HEK293 (cell line): ENCODE measurements around the gene SIK3.

ENCODE experiments used
- CTCF ChIA-PET: fragments of 350-600 bp; formaldehyde crosslinking; extraction: SDS; loops from one replicate; lab custom pipeline; 2021; ENCODE audit warnings: antibody characterized with exemption; lab: Yijun Ruan, JAX
- POLR2A ChIA-PET: fragments of 300-600 bp; formaldehyde crosslinking; extraction: SDS; loops from one replicate; lab custom pipeline; 2020; ENCODE audit warnings: antibody characterized with exemption, inconsistent platforms; lab: Yijun Ruan, JAX
- H3K27ac ChIP-seq: fragments of 200-500 bp; sonication (Bioruptor generic); 2 replicates; pipeline ENCODE4 v1.5.1; 2014; ENCODE audit warnings: low read depth, low read length, control low read depth, inconsistent platforms; ENCODE audit errors: extremely low read depth
- H3K36me3 ChIP-seq, 2 experiments: fragments of 200-500 bp in 1 of 2; sonication (Bioruptor generic) in 1 of 2; 1 replicate in 1 of 2; 2 replicates in 1 of 2; pipeline ENCODE4 v1.5.1; 2014 to 2017; ENCODE audit warnings: inconsistent platforms in 2 of 2, low read length in 2 of 2; ENCODE audit not compliant: control insufficient read depth in 2 of 2, insufficient read depth in 1 of 2
- H3K4me1 ChIP-seq: fragments of 200-500 bp; sonication (Bioruptor generic); 2 replicates; pipeline ENCODE4 v1.5.1; 2014; ENCODE audit warnings: mild to moderate bottlenecking, low read length, inconsistent platforms; ENCODE audit not compliant: control insufficient read depth, insufficient read depth
- H3K4me3 ChIP-seq: 2 replicates; pipeline ENCODE4 v1.5.1; 2011; ENCODE audit warnings: low read depth, mild to moderate bottlenecking, control low read depth, low read length, moderate library complexity
- H3K9me3 ChIP-seq: fragments of 200-500 bp; sonication (Bioruptor generic); 2 replicates; pipeline ENCODE4 v1.5.1; 2014; ENCODE audit warnings: low read depth, low read length, inconsistent platforms; ENCODE audit not compliant: control insufficient read depth, insufficient read depth
- TRIM28 ChIP-seq: IDR thresholded peaks from 2 replicates; pipeline ENCODE4 v1.6.1; 2011; ENCODE audit warnings: low read length, control low read depth, borderline replicate concordance
- YY2 ChIP-seq: fragments of 450-650 bp; formaldehyde crosslinking; IDR thresholded peaks from 2 replicates; pipeline ENCODE4 v1.5.1; 2016; ENCODE audit warnings: missing biosample characterization, missing genetic modification characterization
- ZBTB21 ChIP-seq: fragments of 450-650 bp; formaldehyde crosslinking; IDR thresholded peaks from 2 replicates; pipeline ENCODE4 v1.5.1; 2017; ENCODE audit warnings: missing biosample characterization, missing genetic modification characterization
- ZFP41 ChIP-seq: fragments of 450-650 bp; formaldehyde crosslinking; IDR thresholded peaks from 2 replicates; pipeline ENCODE4 v1.5.1; 2016; ENCODE audit warnings: missing biosample characterization, missing genetic modification characterization, borderline replicate concordance
- ZNF138 ChIP-seq: fragments of 450-650 bp; formaldehyde crosslinking; IDR thresholded peaks from 2 replicates; pipeline ENCODE4 v1.5.1; 2016; ENCODE audit warnings: missing biosample characterization, missing genetic modification characterization, borderline replicate concordance
- ZNF140 ChIP-seq: fragments of 450-650 bp; formaldehyde crosslinking; IDR thresholded peaks from 2 replicates; pipeline ENCODE4 v1.5.1; 2016; ENCODE audit warnings: missing biosample characterization, missing genetic modification characterization
- ZNF157 ChIP-seq: fragments of 450-650 bp; formaldehyde crosslinking; IDR thresholded peaks from 2 replicates; pipeline ENCODE4 v1.5.1; 2016; ENCODE audit warnings: missing biosample characterization, missing genetic modification characterization
- ZNF221 ChIP-seq: fragments of 450-650 bp; formaldehyde crosslinking; IDR thresholded peaks from 2 replicates; pipeline ENCODE4 v1.5.1; 2017; ENCODE audit warnings: missing biosample characterization, missing genetic modification characterization, borderline replicate concordance
- ZNF223 ChIP-seq: fragments of 450-650 bp; formaldehyde crosslinking; IDR thresholded peaks from 2 replicates; pipeline ENCODE4 v1.5.1; 2016; ENCODE audit warnings: missing biosample characterization, missing genetic modification characterization
- ZNF354C ChIP-seq: fragments of 450-650 bp; formaldehyde crosslinking; IDR thresholded peaks from 2 replicates; pipeline ENCODE4 v1.5.1; 2016; ENCODE audit warnings: missing biosample characterization, missing genetic modification characterization, low read depth, borderline replicate concordance
- ZNF366 ChIP-seq: fragments of 450-650 bp; formaldehyde crosslinking; conservative IDR thresholded peaks from 2 replicates; pipeline ENCODE4 v1.5.1; 2016; ENCODE audit warnings: missing biosample characterization, missing genetic modification characterization
- ZNF394 ChIP-seq: fragments of 450-650 bp; formaldehyde crosslinking; IDR thresholded peaks from 2 replicates; pipeline ENCODE4 v1.5.1; 2016; ENCODE audit warnings: missing biosample characterization, missing genetic modification characterization, mild to moderate bottlenecking, moderate library complexity, borderline replicate concordance
- ZNF423 ChIP-seq: fragments of 450-650 bp; formaldehyde crosslinking; IDR thresholded peaks from 2 replicates; pipeline ENCODE4 v1.5.1; 2016; ENCODE audit warnings: missing biosample characterization, missing genetic modification characterization
- ZNF621 ChIP-seq: fragments of 450-650 bp; formaldehyde crosslinking; IDR thresholded peaks from 2 replicates; pipeline ENCODE4 v1.5.1; 2017; ENCODE audit warnings: missing biosample characterization, missing genetic modification characterization
- ZNF660 ChIP-seq: fragments of 450-650 bp; IDR thresholded peaks from 2 replicates; pipeline ENCODE4 v1.5.1; 2018; ENCODE audit warnings: missing biosample characterization, mild to moderate bottlenecking, missing genetic modification characterization
- ZSCAN16 ChIP-seq: fragments of 450-650 bp; formaldehyde crosslinking; IDR thresholded peaks from 2 replicates; pipeline ENCODE4 v1.5.1; 2016; ENCODE audit warnings: missing biosample characterization, missing genetic modification characterization
- TF ChIP-seq, protein P1 (sequence below): sonication (generic); formaldehyde crosslinking; IDR thresholded peaks from 2 replicates; pipeline ENCODE4 v1.8.1; 2022; ENCODE audit warnings: mild to moderate bottlenecking, moderate library complexity, missing genetic modification reagents
- TF ChIP-seq, protein P2 (sequence below): fragments of 450-650 bp; formaldehyde crosslinking; IDR thresholded peaks from 2 replicates; pipeline ENCODE4 v1.5.1; 2016; ENCODE audit warnings: missing biosample characterization, missing genetic modification characterization
- TF ChIP-seq, protein P3 (sequence below): fragments of 450-650 bp; formaldehyde crosslinking; IDR thresholded peaks from 2 replicates; pipeline ENCODE4 v1.5.1; 2017; ENCODE audit warnings: missing biosample characterization, missing genetic modification characterization
- TF ChIP-seq, protein P4 (sequence below): fragments of 450-650 bp; formaldehyde crosslinking; IDR thresholded peaks from 2 replicates; pipeline ENCODE4 v1.5.1; 2016; ENCODE audit warnings: missing biosample characterization, missing genetic modification characterization, low read depth
- TF ChIP-seq, protein P5 (sequence below): fragments of 450-650 bp; formaldehyde crosslinking; IDR thresholded peaks from 2 replicates; pipeline ENCODE4 v1.5.1; 2016; ENCODE audit warnings: missing biosample characterization, missing genetic modification characterization
- TF ChIP-seq, protein P6 (sequence below): fragments of 450-650 bp; formaldehyde crosslinking; conservative IDR thresholded peaks from 2 replicates; pipeline ENCODE4 v1.5.1; 2016; ENCODE audit warnings: low read depth, missing biosample characterization, missing genetic modification characterization

Gene SIK3

DNA sequence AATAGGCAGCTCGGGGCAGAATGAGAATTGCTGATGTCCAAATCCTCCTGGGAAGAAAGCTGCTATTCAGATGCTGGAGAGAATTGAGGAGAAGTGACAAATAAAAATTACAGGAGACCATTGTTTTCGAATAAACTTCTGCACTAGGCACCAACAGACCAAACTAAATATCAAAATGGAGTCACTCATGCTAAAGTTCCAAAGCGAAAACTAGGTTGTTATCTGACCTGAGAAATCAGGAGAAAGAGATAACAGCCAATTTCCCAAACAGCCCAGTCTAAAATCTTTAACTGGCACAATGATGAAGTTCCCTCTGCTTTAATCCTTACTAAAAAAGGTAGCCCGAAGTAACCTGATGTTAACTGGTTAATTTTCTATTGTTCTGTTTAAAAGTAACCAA is 148.0 kb downstream of the SIK3 start:
- Histone ChIP-seq H3K36me3 (peaks cover 0 to 20% of the 10 kb centered on the region in 2 experiments; a peak in 1 of 3 replicates), H3K9me3 (no peaks in the 10 kb centered on the region), H3K4me1 (no peaks in the 10 kb centered on the region), H3K27ac (no peak overlapping the region), H3K4me3 (no peak overlapping the region)
- no peak for TF ChIP-seq ZFP41 (tag by site-specific recombination)
- TF ChIP-seq, protein P1, sequence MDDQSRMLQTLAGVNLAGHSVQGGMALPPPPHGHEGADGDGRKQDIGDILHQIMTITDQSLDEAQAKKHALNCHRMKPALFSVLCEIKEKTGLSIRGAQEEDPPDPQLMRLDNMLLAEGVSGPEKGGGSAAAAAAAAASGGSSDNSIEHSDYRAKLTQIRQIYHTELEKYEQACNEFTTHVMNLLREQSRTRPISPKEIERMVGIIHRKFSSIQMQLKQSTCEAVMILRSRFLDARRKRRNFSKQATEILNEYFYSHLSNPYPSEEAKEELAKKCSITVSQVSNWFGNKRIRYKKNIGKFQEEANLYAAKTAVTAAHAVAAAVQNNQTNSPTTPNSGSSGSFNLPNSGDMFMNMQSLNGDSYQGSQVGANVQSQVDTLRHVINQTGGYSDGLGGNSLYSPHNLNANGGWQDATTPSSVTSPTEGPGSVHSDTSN (CRISPR knock-in tag), result no peak
- no peak for TF ChIP-seq ZNF621
- TF ChIP-seq, protein P2, sequence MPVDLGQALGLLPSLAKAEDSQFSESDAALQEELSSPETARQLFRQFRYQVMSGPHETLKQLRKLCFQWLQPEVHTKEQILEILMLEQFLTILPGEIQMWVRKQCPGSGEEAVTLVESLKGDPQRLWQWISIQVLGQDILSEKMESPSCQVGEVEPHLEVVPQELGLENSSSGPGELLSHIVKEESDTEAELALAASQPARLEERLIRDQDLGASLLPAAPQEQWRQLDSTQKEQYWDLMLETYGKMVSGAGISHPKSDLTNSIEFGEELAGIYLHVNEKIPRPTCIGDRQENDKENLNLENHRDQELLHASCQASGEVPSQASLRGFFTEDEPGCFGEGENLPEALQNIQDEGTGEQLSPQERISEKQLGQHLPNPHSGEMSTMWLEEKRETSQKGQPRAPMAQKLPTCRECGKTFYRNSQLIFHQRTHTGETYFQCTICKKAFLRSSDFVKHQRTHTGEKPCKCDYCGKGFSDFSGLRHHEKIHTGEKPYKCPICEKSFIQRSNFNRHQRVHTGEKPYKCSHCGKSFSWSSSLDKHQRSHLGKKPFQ (tag by site-specific recombination), result no peak
- TF ChIP-seq ZNF221 (tag by site-specific recombination), result no peak
- CTCF ChIA-PET, result no interaction called here
- POLR2A ChIA-PET, result no interaction called here

DNA sequence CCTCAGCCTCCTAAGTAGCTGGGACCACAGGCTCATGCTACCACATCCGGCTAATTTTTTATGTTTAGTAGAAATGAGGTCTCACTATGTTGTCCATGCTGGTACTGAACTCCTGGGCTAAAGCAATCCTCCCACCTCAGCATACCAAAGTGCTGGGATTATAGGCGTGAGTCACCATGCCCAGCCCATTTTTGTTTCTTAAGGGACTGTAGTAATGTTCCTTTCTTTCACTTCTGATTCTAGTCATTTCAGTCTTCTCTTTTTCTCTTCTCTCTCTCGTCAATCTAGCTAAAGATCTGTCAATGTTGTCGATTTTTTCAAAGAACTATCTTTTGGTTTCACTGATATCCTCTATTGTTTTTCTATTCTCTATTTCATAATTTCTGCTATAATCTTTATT is 149.8 kb downstream of the SIK3 start:
- no peak overlapping the region for H3K27ac ChIP-seq
- no peaks in the 10 kb centered on the region for H3K4me1 ChIP-seq
- peaks cover 0 to 19% of the 10 kb centered on the region in 2 experiments; a peak in 1 of 3 replicates for H3K36me3 ChIP-seq
- no peaks in the 10 kb centered on the region for H3K9me3 ChIP-seq
- ChIA-PET POLR2A (interaction anchor here (0.7 kb wide), 1 partner anchor 147 kb away, joined by 3 read pairs; no protein-coding TSS in a partner anchor), CTCF (interaction anchor here (0.9 kb wide), 1 partner anchor 157 kb away, joined by 3 read pairs; no protein-coding TSS in a partner anchor)
- no peak overlapping the region for H3K4me3 ChIP-seq
- no peak for TF ChIP-seq ZNF423 (tag by site-specific recombination)
- no peak for TF ChIP-seq ZBTB21 (tag by site-specific recombination)
- TF ChIP-seq ZNF354C (tag by site-specific recombination), result no peak
- no peak for TF ChIP-seq YY2 (tag by site-specific recombination)
- no peak for TF ChIP-seq ZSCAN16
- TF ChIP-seq, protein P3, sequence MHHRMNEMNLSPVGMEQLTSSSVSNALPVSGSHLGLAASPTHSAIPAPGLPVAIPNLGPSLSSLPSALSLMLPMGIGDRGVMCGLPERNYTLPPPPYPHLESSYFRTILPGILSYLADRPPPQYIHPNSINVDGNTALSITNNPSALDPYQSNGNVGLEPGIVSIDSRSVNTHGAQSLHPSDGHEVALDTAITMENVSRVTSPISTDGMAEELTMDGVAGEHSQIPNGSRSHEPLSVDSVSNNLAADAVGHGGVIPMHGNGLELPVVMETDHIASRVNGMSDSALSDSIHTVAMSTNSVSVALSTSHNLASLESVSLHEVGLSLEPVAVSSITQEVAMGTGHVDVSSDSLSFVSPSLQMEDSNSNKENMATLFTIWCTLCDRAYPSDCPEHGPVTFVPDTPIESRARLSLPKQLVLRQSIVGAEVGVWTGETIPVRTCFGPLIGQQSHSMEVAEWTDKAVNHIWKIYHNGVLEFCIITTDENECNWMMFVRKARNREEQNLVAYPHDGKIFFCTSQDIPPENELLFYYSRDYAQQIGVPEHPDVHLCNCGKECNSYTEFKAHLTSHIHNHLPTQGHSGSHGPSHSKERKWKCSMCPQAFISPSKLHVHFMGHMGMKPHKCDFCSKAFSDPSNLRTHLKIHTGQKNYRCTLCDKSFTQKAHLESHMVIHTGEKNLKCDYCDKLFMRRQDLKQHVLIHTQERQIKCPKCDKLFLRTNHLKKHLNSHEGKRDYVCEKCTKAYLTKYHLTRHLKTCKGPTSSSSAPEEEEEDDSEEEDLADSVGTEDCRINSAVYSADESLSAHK (tag by site-specific recombination), result no peak
- TF ChIP-seq ZNF223 (tag by site-specific recombination), result no peak
- TF ChIP-seq ZNF394 (tag by site-specific recombination), result no peak
- TF ChIP-seq ZNF157, result no peak
- no peak for TF ChIP-seq ZNF366 (tag by site-specific recombination)
- no peak for TF ChIP-seq ZNF138 (tag by site-specific recombination)
- TF ChIP-seq, protein P4, sequence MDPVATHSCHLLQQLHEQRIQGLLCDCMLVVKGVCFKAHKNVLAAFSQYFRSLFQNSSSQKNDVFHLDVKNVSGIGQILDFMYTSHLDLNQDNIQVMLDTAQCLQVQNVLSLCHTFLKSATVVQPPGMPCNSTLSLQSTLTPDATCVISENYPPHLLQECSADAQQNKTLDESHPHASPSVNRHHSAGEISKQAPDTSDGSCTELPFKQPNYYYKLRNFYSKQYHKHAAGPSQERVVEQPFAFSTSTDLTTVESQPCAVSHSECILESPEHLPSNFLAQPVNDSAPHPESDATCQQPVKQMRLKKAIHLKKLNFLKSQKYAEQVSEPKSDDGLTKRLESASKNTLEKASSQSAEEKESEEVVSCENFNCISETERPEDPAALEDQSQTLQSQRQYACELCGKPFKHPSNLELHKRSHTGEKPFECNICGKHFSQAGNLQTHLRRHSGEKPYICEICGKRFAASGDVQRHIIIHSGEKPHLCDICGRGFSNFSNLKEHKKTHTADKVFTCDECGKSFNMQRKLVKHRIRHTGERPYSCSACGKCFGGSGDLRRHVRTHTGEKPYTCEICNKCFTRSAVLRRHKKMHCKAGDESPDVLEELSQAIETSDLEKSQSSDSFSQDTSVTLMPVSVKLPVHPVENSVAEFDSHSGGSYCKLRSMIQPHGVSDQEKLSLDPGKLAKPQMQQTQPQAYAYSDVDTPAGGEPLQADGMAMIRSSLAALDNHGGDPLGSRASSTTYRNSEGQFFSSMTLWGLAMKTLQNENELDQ, result no peak
- TF ChIP-seq, protein P5, sequence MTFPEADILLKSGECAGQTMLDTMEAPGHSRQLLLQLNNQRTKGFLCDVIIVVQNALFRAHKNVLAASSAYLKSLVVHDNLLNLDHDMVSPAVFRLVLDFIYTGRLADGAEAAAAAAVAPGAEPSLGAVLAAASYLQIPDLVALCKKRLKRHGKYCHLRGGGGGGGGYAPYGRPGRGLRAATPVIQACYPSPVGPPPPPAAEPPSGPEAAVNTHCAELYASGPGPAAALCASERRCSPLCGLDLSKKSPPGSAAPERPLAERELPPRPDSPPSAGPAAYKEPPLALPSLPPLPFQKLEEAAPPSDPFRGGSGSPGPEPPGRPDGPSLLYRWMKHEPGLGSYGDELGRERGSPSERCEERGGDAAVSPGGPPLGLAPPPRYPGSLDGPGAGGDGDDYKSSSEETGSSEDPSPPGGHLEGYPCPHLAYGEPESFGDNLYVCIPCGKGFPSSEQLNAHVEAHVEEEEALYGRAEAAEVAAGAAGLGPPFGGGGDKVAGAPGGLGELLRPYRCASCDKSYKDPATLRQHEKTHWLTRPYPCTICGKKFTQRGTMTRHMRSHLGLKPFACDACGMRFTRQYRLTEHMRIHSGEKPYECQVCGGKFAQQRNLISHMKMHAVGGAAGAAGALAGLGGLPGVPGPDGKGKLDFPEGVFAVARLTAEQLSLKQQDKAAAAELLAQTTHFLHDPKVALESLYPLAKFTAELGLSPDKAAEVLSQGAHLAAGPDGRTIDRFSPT (tag by site-specific recombination), result no peak
- no peak for TF ChIP-seq ZNF140
- no peak for TF ChIP-seq TRIM28
- no peak for TF ChIP-seq ZNF660 (tag by site-specific recombination)
- TF ChIP-seq, protein P6, sequence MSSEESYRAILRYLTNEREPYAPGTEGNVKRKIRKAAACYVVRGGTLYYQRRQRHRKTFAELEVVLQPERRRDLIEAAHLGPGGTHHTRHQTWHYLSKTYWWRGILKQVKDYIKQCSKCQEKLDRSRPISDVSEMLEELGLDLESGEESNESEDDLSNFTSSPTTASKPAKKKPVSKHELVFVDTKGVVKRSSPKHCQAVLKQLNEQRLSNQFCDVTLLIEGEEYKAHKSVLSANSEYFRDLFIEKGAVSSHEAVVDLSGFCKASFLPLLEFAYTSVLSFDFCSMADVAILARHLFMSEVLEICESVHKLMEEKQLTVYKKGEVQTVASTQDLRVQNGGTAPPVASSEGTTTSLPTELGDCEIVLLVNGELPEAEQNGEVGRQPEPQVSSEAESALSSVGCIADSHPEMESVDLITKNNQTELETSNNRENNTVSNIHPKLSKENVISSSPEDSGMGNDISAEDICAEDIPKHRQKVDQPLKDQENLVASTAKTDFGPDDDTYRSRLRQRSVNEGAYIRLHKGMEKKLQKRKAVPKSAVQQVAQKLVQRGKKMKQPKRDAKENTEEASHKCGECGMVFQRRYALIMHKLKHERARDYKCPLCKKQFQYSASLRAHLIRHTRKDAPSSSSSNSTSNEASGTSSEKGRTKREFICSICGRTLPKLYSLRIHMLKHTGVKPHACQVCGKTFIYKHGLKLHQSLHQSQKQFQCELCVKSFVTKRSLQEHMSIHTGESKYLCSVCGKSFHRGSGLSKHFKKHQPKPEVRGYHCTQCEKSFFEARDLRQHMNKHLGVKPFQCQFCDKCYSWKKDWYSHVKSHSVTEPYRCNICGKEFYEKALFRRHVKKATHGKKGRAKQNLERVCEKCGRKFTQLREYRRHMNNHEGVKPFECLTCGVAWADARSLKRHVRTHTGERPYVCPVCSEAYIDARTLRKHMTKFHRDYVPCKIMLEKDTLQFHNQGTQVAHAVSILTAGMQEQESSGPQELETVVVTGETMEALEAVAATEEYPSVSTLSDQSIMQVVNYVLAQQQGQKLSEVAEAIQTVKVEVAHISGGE (tag by site-specific recombination), result no peak
